Measurements from ENCODE around the gene SPON1.
A peak's percentile ranks its signal among the peaks of the same experiment; 100 is the strongest.
"Not testable (repeated sequence)": the region's sequence is repeated elsewhere in the genome, so short reads cannot be mapped to it uniquely, and the experiment has no call there.

The SPON1 gene

GRCh38 chr11:14026961-14027360 lies 64.4 kb downstream of the SPON1 start:
- no peak for TF ChIP-seq CTCF (IDR thresholded peaks at IDR 0.05; ENCODE audit: insufficient read depth, missing control alignments)
- no peak for FAIRE-seq
- DNase-seq (ENCODE audit: insufficient read length, low spot score): no peak

- FAIRE-seq (no peak), DNase-seq (ENCODE audit: insufficient read length, low spot score) (no peak)
- no peak for TF ChIP-seq CTCF (IDR thresholded peaks at IDR 0.05; ENCODE audit: insufficient read depth, missing control alignments)
Observed at GRCh38 chr11:14027525-14027924, 65.0 kb downstream of the SPON1 start.

GRCh38 chr11:14029440-14029839 lies 66.9 kb downstream of the SPON1 start:
- FAIRE-seq: no peak
- no peak for TF ChIP-seq CTCF (IDR thresholded peaks at IDR 0.05; ENCODE audit: insufficient read depth, missing control alignments)
- no peak for DNase-seq (ENCODE audit: insufficient read length, low spot score)

- FAIRE-seq (no peak), DNase-seq (ENCODE audit: insufficient read length, low spot score) (no peak)
- no peak for TF ChIP-seq CTCF (IDR thresholded peaks at IDR 0.05; ENCODE audit: insufficient read depth, missing control alignments)
Observed at GRCh38 chr11:14029971-14030920, 67.7 kb downstream of the SPON1 start.

GRCh38 chr11:14035526-14035925 lies 73.0 kb downstream of the SPON1 start:
- not testable (repeated sequence) for DNase-seq (ENCODE audit: insufficient read length, low spot score); FAIRE-seq

GRCh38 chr11:14036469-14036868 lies 73.9 kb downstream of the SPON1 start:
- FAIRE-seq (no peak), DNase-seq (ENCODE audit: insufficient read length, low spot score) (no peak)
- no peak for TF ChIP-seq CTCF (IDR thresholded peaks at IDR 0.05; ENCODE audit: insufficient read depth, missing control alignments)

- no peak for FAIRE-seq
Observed at GRCh38 chr11:14041040-14041439, 78.5 kb downstream of the SPON1 start.

More at GRCh38 chr11:14041040-14041439, 78.5 kb downstream of the SPON1 start:
- no peak for DNase-seq (ENCODE audit: insufficient read length, low spot score)
- peak; percentile 43 for TF ChIP-seq CTCF (IDR thresholded peaks at IDR 0.05; ENCODE audit: insufficient read depth, missing control alignments)
